GM18907 (cell line): Measurements from ENCODE around the gene BCAS3.

ENCODE experiments used
- ATAC-seq: cut with Tn5 transposase; IDR thresholded peaks from one replicate; pipeline ENCODE4 v1.9.1; 2021; ENCODE audit warnings: mild to moderate bottlenecking, moderate library complexity; ENCODE audit not compliant: unreplicated experiment

The BCAS3 gene

GRCh38 chr17:61214753-61215152 is 537.1 kb downstream of the BCAS3 start:
- ATAC-seq, result no peak

GRCh38 chr17:61216066-61216465 is 538.4 kb downstream of the BCAS3 start:
- no peak for ATAC-seq

- ATAC-seq, result no peak
Measured at GRCh38 chr17:61217878-61218437, 540.3 kb downstream of the BCAS3 start.

- no peak for ATAC-seq
Measured at GRCh38 chr17:61218438-61218837, 540.8 kb downstream of the BCAS3 start.

GRCh38 chr17:61219460-61219859 is 541.8 kb downstream of the BCAS3 start:
- ATAC-seq, result no peak

GRCh38 chr17:61221181-61221580 is 543.5 kb downstream of the BCAS3 start:
- ATAC-seq, result no peak

- ATAC-seq, result no peak
Measured at GRCh38 chr17:61221597-61222471, 544.2 kb downstream of the BCAS3 start.

GRCh38 chr17:61223725-61224124 is 546.1 kb downstream of the BCAS3 start:
- no peak for ATAC-seq

GRCh38 chr17:61225178-61225882 is 547.7 kb downstream of the BCAS3 start:
- no peak for ATAC-seq

- no peak for ATAC-seq
Measured at GRCh38 chr17:61227866-61228265, 550.2 kb downstream of the BCAS3 start.

GRCh38 chr17:61230461-61230860 is 552.8 kb downstream of the BCAS3 start:
- ATAC-seq, result no peak

GRCh38 chr17:61230972-61231820 is 553.5 kb downstream of the BCAS3 start:
- no peak for ATAC-seq

- ATAC-seq, result no peak
Measured at GRCh38 chr17:61232871-61233270, 555.2 kb downstream of the BCAS3 start.

GRCh38 chr17:61233991-61234750 is 556.5 kb downstream of the BCAS3 start:
- ATAC-seq, result no peak

- ATAC-seq, result no peak
Measured at GRCh38 chr17:61235001-61235826, 557.6 kb downstream of the BCAS3 start.

GRCh38 chr17:61235827-61236197 is 558.2 kb downstream of the BCAS3 start:
- no peak for ATAC-seq

- no peak for ATAC-seq
Measured at GRCh38 chr17:61237275-61237674, 559.6 kb downstream of the BCAS3 start.

GRCh38 chr17:61238455-61238933 is 560.8 kb downstream of the BCAS3 start:
- ATAC-seq, result no peak

- ATAC-seq, result no peak
Measured at GRCh38 chr17:61239327-61239726, 561.7 kb downstream of the BCAS3 start.
